ENCODE data around the gene DDAH2. TPM values are rescaled to one million over a fixed set of nuclear protein-coding genes. Genes with fewer than 3 reads are reported as not detected.

Gene DDAH2
- total and polyA plus RNA-seq, 10 of the 15 experiments (the other 5 are each of a cell fraction or from before 2014, with no cell fraction given) = 0.35 to 9.9 (median 6.2) TPM

- TF ChIP-seq, protein P1, sequence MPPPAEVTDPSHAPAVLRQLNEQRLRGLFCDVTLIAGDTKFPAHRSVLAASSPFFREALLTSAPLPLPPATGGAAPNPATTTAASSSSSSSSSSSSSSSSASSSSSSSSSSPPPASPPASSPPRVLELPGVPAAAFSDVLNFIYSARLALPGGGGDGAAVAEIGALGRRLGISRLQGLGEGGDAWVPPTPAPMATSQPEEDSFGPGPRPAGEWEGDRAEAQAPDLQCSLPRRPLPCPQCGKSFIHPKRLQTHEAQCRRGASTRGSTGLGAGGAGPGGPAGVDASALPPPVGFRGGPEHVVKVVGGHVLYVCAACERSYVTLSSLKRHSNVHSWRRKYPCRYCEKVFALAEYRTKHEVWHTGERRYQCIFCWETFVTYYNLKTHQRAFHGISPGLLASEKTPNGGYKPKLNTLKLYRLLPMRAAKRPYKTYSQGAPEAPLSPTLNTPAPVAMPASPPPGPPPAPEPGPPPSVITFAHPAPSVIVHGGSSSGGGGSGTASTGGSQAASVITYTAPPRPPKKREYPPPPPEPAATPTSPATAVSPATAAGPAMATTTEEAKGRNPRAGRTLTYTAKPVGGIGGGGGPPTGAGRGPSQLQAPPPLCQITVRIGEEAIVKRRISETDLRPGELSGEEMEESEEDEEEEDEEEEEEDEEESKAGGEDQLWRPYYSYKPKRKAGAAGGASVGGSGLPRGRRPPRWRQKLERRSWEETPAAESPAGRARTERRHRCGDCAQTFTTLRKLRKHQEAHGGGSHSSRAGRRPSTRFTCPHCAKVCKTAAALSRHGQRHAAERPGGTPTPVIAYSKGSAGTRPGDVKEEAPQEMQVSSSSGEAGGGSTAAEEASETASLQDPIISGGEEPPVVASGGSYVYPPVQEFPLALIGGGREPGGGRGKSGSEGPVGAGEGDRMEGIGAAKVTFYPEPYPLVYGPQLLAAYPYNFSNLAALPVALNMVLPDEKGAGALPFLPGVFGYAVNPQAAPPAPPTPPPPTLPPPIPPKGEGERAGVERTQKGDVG (CRISPR knock-in tag; IDR thresholded peaks at IDR 0.05) = no peak
- TF ChIP-seq ETV6 (conservative IDR thresholded peaks at IDR 0.05 in 1 of 2, IDR thresholded peaks at IDR 0.05 in 1 of 2; ENCODE audit: borderline replicate concordance in 1 of 2, low read depth in 1 of 2) (no peak), MYC (IDR thresholded peaks at IDR 0.05; ENCODE audit: insufficient read depth, insufficient read length, insufficient replicate concordance, low read length, severe bottlenecking) (no peak), EZH2 (IDR thresholded peaks at IDR 0.05; ENCODE audit: borderline replicate concordance, control insufficient read depth, low read depth, low read length) (no peak), BCL11A (IDR thresholded peaks at IDR 0.05; ENCODE audit: low read depth, low read length) (no peak), CBX5 (IDR thresholded peaks at IDR 0.05; ENCODE audit: low read depth) (no peak), STAT3 (IDR thresholded peaks at IDR 0.05; ENCODE audit: low read depth, low read length) (no peak), ZZZ3 (IDR thresholded peaks at IDR 0.05; ENCODE audit: control insufficient read depth, insufficient read length, low read depth) (no peak), POLR2AphosphoS5 (IDR thresholded peaks at IDR 0.05; ENCODE audit: low read length) (no peak), ESRRA (IDR thresholded peaks at IDR 0.05; ENCODE audit: low read length) (no peak), HDAC2 (IDR thresholded peaks at IDR 0.05) (no peak), CHD4 (IDR thresholded peaks at IDR 0.05) (no peak)
Measured at GRCh38 chr6:31723980-31724691, 5.0 kb downstream of the DDAH2 start (continued).
